ENCODE results near the gene POM121C. TPM values are rescaled to one million over a fixed set of nuclear protein-coding genes. Genes with fewer than 3 reads are reported as not detected.
"Not testable (repeated sequence)": the region's sequence is repeated elsewhere in the genome, so short reads cannot be mapped to it uniquely, and the experiment has no call there.

The POM121C gene
- total RNA-seq, 1 donor from 2014 or later, result 8.4 TPM

GRCh38 chr7:75460541-75460940 is 25.6 kb downstream of the POM121C start:
- DNase-seq (ENCODE audit: low read depth); H3K4me3 ChIP-seq (ENCODE audit: low read depth, low read length): not testable (repeated sequence)

- not testable (repeated sequence) for DNase-seq (ENCODE audit: low read depth); H3K4me3 ChIP-seq (ENCODE audit: low read depth, low read length)
These were observed 28.1 kb downstream of the POM121C start for GRCh38 chr7:75458034-75458433.

GRCh38 chr7:75456403-75456802 is 29.7 kb downstream of the POM121C start:
- not testable (repeated sequence) for H3K4me3 ChIP-seq (ENCODE audit: low read depth, low read length); DNase-seq (ENCODE audit: low read depth)

- peak; percentile 47 for TF ChIP-seq CTCF (conservative IDR thresholded peaks at IDR 0.05; ENCODE audit: low read depth, low read length)
- not testable (repeated sequence) for DNase-seq (ENCODE audit: low read depth); H3K4me3 ChIP-seq (ENCODE audit: low read depth, low read length)
These were observed 33.6 kb downstream of the POM121C start for GRCh38 chr7:75452494-75452955.

GRCh38 chr7:75449946-75450345 is 36.2 kb downstream of the POM121C start:
- H3K4me3 ChIP-seq (ENCODE audit: low read depth, low read length); DNase-seq (ENCODE audit: low read depth): not testable (repeated sequence)

- peak overlapping the region; percentile 59 for H3K4me3 ChIP-seq (ENCODE audit: low read depth, low read length)
- DNase-seq (ENCODE audit: low read depth), result not testable (repeated sequence)
These were observed 43.5 kb downstream of the POM121C start for GRCh38 chr7:75442465-75443111.

- DNase-seq (ENCODE audit: low read depth), result not testable (repeated sequence)
- H3K4me3 ChIP-seq (ENCODE audit: low read depth, low read length), result peak overlapping the region; percentile 42
These were observed 44.0 kb downstream of the POM121C start for GRCh38 chr7:75442101-75442464.

GRCh38 chr7:75439000-75439399 is 47.1 kb downstream of the POM121C start:
- not testable (repeated sequence) for H3K4me3 ChIP-seq (ENCODE audit: low read depth, low read length); DNase-seq (ENCODE audit: low read depth)

GRCh38 chr7:75423481-75423880 is 62.6 kb downstream of the POM121C start:
- not testable (repeated sequence) for DNase-seq (ENCODE audit: low read depth)

GRCh38 chr7:75421798-75422710 is 64.0 kb downstream of the POM121C start:
- H3K4me3 ChIP-seq (ENCODE audit: low read depth, low read length); DNase-seq (ENCODE audit: low read depth): not testable (repeated sequence)

More at GRCh38 chr7:75423481-75423880, 62.6 kb downstream of the POM121C start:
- H3K4me3 ChIP-seq (ENCODE audit: low read depth, low read length), result not testable (repeated sequence)

- DNase-seq (ENCODE audit: low read depth); H3K4me3 ChIP-seq (ENCODE audit: low read depth, low read length): not testable (repeated sequence)
These were observed 65.9 kb downstream of the POM121C start for GRCh38 chr7:75420152-75420551.

- H3K4me3 ChIP-seq (ENCODE audit: low read depth, low read length); DNase-seq (ENCODE audit: low read depth): not testable (repeated sequence)
These were observed 66.4 kb downstream of the POM121C start for GRCh38 chr7:75419693-75420092.

- DNase-seq (ENCODE audit: low read depth); H3K4me3 ChIP-seq (ENCODE audit: low read depth, low read length): not testable (repeated sequence)
These were observed 66.9 kb downstream of the POM121C start for GRCh38 chr7:75419210-75419609.

- H3K4me3 ChIP-seq (ENCODE audit: low read depth, low read length); DNase-seq (ENCODE audit: low read depth): not testable (repeated sequence)
These were observed 67.7 kb downstream of the POM121C start for GRCh38 chr7:75418292-75418858.

GRCh38 chr7:75416787-75417186 is 69.3 kb downstream of the POM121C start:
- not testable (repeated sequence) for DNase-seq (ENCODE audit: low read depth); H3K4me3 ChIP-seq (ENCODE audit: low read depth, low read length)

- not testable (repeated sequence) for DNase-seq (ENCODE audit: low read depth); H3K4me3 ChIP-seq (ENCODE audit: low read depth, low read length)
These were observed 70.2 kb downstream of the POM121C start for GRCh38 chr7:75415829-75416373.

- not testable (repeated sequence) for H3K4me3 ChIP-seq (ENCODE audit: low read depth, low read length); DNase-seq (ENCODE audit: low read depth)
These were observed 70.7 kb downstream of the POM121C start for GRCh38 chr7:75415428-75415817.

Measured in epithelial cell of proximal tubule (primary cell).